DOHH2 (cell line): ENCODE measurements around the gene GNG12.

Source experiments
- H3F3A ChIP-seq: fragments of 200-600 bp; sonication (generic), shearing (Covaris generic); 2 replicates; pipeline ENCODE4 v1.6.0; 2016; ENCODE audit warnings: antibody characterized with exemption, mild to moderate bottlenecking; ENCODE audit not compliant: control insufficient read depth, insufficient read depth
- H3K27ac ChIP-seq: fragments of 200-600 bp; sonication (generic); 2 replicates; pipeline ENCODE4 v1.5.1; 2014; ENCODE audit warnings: low read depth, mild to moderate bottlenecking, low read length, moderate library complexity
- H3K27me3 ChIP-seq: fragments of 200-600 bp; sonication (generic); 2 replicates; pipeline ENCODE4 v1.6.1; 2014; ENCODE audit warnings: mild to moderate bottlenecking, low read length, mixed read lengths; ENCODE audit not compliant: control insufficient read depth
- H3K36me3 ChIP-seq: fragments of 200-600 bp; sonication (generic); 2 replicates; pipeline ENCODE4 v1.6.1; 2014; ENCODE audit warnings: mild to moderate bottlenecking, low read length, moderate library complexity, mixed read lengths; ENCODE audit not compliant: control insufficient read depth
- H3K4me1 ChIP-seq: fragments of 200-600 bp; sonication (generic); 2 replicates; pipeline ENCODE4 v1.6.1; 2014; ENCODE audit warnings: mild to moderate bottlenecking, low read length, mixed read lengths; ENCODE audit not compliant: control insufficient read depth
- H3K4me2 ChIP-seq: fragments of 200-600 bp; sonication (generic); 2 replicates; pipeline ENCODE4 v1.6.0; 2014; ENCODE audit warnings: mild to moderate bottlenecking, low read length, moderate library complexity
- H3K4me3 ChIP-seq: fragments of 200-600 bp; sonication (generic); 2 replicates; pipeline ENCODE4 v1.5.1; 2014; ENCODE audit warnings: mild to moderate bottlenecking, low read length, mixed read lengths
- H3K79me2 ChIP-seq: fragments of 200-600 bp; sonication (generic); 2 replicates; pipeline ENCODE4 v1.6.1; 2014; ENCODE audit warnings: mild to moderate bottlenecking, low read length, mixed read lengths; ENCODE audit not compliant: control insufficient read depth
- H3K9me2 ChIP-seq: fragments of 200-600 bp; sonication (generic); replicated peaks from 2 replicates; pipeline ENCODE4 v1.6.1; 2014; ENCODE audit warnings: mild to moderate bottlenecking, low read length, mixed read lengths; ENCODE audit not compliant: control insufficient read depth
- H3K9me3 ChIP-seq: fragments of 200-600 bp; sonication (generic); 2 replicates; pipeline ENCODE4 v1.6.1; 2014; ENCODE audit warnings: antibody characterized with exemption, low read length, mixed read lengths; ENCODE audit not compliant: control insufficient read depth, insufficient read depth
- H4K20me1 ChIP-seq: fragments of 200-600 bp; sonication (generic); 2 replicates; pipeline ENCODE4 v1.6.0; 2014; ENCODE audit warnings: low read depth, mild to moderate bottlenecking, antibody characterized with exemption, low read length, moderate library complexity; ENCODE audit not compliant: control insufficient read depth, insufficient read depth
- EZH2phosphoT487 ChIP-seq: fragments of 200-600 bp; sonication (generic); IDR thresholded peaks from 2 replicates; pipeline ENCODE4 v1.6.1; 2017; ENCODE audit warnings: borderline replicate concordance, mild to moderate bottlenecking, antibody characterized with exemption, low read length, moderate library complexity, mixed read lengths
- TF ChIP-seq, protein P1 (sequence below): fragments of 200-600 bp; sonication (generic); IDR thresholded peaks from one replicate; pipeline ENCODE4 v1.5.1; 2014; ENCODE audit warnings: antibody characterized with exemption, mild to moderate bottlenecking, low read depth, low read length; ENCODE audit not compliant: poor library complexity, severe bottlenecking

GNG12 gene

DNA sequence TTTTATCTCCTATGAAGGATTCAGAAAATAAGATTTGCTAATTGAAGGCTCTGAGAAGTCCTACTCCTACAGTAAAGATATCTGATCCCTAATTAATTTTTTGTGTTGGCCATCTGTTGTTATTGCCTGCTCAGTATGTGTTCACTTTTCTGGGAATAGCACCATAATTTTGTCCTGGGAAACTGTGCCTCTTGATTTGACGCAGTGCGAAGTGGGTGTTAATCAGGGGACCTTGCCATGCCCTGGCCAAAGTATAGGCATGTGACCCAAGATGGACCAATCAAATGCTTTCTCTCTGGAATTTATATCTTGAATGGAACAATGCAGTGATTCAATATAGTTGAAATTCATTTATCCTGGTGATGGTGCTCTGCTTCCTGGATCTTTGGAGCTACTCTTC, 30.4 kb upstream of the GNG12 start:
- Histone ChIP-seq H3K27me3 (peaks cover 3% of the 10 kb centered on the region; the same call in 1 of the 2 replicates), H3K36me3 (no peaks in the 10 kb centered on the region), H3K27ac (no peak overlapping the region), H4K20me1 (no peaks in the 10 kb centered on the region), H3K4me3 (no peak overlapping the region), H3K9me2 (no peaks in the 10 kb centered on the region), H3K9me3 (no peaks in the 10 kb centered on the region), H3K79me2 (no peaks in the 10 kb centered on the region), H3K4me1 (no peaks in the 10 kb centered on the region), H3F3A (no peaks in the 10 kb centered on the region), H3K4me2 (no peak overlapping the region)
- no peak for TF ChIP-seq EZH2phosphoT487
- TF ChIP-seq, protein P1, sequence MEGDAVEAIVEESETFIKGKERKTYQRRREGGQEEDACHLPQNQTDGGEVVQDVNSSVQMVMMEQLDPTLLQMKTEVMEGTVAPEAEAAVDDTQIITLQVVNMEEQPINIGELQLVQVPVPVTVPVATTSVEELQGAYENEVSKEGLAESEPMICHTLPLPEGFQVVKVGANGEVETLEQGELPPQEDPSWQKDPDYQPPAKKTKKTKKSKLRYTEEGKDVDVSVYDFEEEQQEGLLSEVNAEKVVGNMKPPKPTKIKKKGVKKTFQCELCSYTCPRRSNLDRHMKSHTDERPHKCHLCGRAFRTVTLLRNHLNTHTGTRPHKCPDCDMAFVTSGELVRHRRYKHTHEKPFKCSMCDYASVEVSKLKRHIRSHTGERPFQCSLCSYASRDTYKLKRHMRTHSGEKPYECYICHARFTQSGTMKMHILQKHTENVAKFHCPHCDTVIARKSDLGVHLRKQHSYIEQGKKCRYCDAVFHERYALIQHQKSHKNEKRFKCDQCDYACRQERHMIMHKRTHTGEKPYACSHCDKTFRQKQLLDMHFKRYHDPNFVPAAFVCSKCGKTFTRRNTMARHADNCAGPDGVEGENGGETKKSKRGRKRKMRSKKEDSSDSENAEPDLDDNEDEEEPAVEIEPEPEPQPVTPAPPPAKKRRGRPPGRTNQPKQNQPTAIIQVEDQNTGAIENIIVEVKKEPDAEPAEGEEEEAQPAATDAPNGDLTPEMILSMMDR = no peak

DNA sequence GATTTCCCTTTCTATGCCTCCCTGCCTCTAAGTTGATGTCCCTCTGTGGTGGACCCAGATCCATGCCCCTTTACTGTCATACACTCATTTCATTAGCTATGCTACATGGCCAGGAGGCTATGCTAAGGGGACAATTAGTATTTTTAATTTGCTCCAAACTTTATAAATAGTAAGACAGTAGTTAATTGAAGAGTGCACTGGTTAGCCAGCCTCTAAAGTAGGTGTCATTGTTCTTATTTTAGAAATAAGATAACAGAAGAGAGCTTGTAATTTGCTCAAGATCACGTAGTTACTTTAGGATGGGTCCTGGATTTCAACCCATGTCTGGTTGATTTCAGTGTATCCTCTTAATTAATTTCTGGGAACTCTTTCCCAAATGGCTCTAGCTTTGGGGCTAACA, 29.4 kb upstream of the GNG12 start:
- Histone ChIP-seq H3K36me3 (no peaks in the 10 kb centered on the region), H3K27ac (no peak overlapping the region), H3F3A (no peaks in the 10 kb centered on the region), H3K4me2 (no peak overlapping the region), H3K79me2 (no peaks in the 10 kb centered on the region), H4K20me1 (no peaks in the 10 kb centered on the region), H3K4me1 (no peaks in the 10 kb centered on the region), H3K27me3 (peaks cover 3% of the 10 kb centered on the region; the same call in 1 of the 2 replicates), H3K4me3 (no peak overlapping the region), H3K9me3 (no peaks in the 10 kb centered on the region), H3K9me2 (no peaks in the 10 kb centered on the region)
- no peak for TF ChIP-seq EZH2phosphoT487
- TF ChIP-seq, protein P1 = no peak

DNA sequence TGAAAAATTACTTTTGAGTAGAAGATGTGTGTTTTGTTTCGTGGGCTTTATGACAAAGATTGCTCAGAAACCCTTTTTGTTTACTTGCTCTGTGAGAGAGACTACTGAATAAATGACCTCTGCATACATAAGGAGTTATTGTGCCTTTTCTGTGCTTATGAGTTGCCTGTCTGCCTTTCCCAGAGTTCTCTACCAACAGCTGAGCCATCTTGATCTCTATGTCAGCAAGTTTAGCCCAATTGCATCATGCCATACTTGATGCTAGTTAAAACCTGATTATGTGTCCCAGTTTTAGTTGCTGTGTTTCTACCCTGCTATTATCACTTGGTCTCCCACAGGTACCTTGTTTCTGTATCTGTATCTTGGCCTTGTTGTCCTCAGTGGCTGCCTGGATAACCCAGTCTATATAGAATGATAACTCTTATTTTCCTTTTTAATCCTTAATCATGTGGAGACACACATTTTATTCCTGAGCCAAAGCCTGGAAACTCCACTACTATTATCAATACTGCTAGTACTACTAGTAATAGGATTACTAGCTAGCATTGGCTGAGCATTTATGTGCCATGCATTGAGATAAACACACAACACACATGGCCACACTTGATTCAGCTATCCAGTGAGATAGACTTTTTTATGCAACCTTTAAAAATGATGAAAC, 28.7 kb upstream of the GNG12 start:
- Histone ChIP-seq H3K4me1 (no peaks in the 10 kb centered on the region), H3K27me3 (peaks cover 3% of the 10 kb centered on the region; the same call in 1 of the 2 replicates), H3K4me2 (no peak overlapping the region), H4K20me1 (no peaks in the 10 kb centered on the region), H3K36me3 (no peaks in the 10 kb centered on the region), H3K9me2 (no peaks in the 10 kb centered on the region), H3K4me3 (no peak overlapping the region), H3K79me2 (no peaks in the 10 kb centered on the region), H3K27ac (no peak overlapping the region), H3F3A (no peaks in the 10 kb centered on the region), H3K9me3 (no peaks in the 10 kb centered on the region)
- TF ChIP-seq EZH2phosphoT487 = no peak
- TF ChIP-seq, protein P1 = no peak
